Sigmoid colon (tissue), 4 donors: Measurements from ENCODE around the gene TNXB.
"Not testable (repeated sequence)": the region's sequence is repeated elsewhere in the genome, so short reads cannot be mapped to it uniquely, and the experiment has no call there.

Source experiments
- POLR2AphosphoS5 ChIP-seq, 4 donors: sonication (generic); formaldehyde crosslinking; IDR thresholded peaks; one replicate each; pipeline ENCODE4 v1.6.1; 2017; ENCODE audit warnings: antibody characterized with exemption in 4 of 4
- TF ChIP-seq, protein P1 (sequence below), 4 experiments: fragments of 450-650 bp in 3 of 4; fragments of 200-600 bp in 1 of 4; IDR thresholded peaks; one replicate each; pipeline ENCODE4 v1.5.1; 2016 to 2019; ENCODE audit warnings: antibody characterized with exemption in 4 of 4, mild to moderate bottlenecking in 3 of 4, moderate library complexity in 2 of 4

DNA sequence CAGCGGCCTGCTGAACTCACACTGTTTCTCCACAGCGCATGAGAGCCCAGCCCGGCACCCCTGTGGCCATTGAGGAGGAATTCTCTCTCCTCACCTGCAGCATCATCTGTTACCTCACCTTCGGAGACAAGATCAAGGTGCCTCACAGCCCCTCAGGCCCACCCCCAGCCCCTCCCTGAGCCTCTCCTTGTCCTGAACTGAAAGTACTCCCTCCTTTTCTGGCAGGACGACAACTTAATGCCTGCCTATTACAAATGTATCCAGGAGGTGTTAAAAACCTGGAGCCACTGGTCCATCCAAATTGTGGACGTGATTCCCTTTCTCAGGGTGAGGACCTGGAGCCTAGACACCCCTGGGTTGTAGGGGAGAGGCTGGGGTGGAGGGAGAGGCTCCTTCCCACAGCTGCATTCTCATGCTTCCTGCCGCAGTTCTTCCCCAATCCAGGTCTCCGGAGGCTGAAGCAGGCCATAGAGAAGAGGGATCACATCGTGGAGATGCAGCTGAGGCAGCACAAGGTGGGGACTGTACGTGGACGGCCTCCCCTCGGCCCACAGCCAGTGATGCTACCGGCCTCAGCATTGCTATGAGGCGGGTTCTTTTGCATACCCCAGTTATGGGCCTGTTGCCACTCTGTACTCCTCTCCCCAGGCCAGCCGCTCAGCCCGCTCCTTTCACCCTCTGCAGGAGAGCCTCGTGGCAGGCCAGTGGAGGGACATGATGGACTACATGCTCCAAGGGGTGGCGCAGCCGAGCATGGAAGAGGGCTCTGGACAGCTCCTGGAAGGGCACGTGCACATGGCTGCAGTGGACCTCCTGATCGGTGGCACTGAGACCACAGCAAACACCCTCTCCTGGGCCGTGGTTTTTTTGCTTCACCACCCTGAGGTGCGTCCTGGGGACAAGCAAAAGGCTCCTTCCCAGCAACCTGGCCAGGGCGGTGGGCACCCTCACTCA is 69.5 kb downstream of the TNXB start:
- TF ChIP-seq, protein P1, sequence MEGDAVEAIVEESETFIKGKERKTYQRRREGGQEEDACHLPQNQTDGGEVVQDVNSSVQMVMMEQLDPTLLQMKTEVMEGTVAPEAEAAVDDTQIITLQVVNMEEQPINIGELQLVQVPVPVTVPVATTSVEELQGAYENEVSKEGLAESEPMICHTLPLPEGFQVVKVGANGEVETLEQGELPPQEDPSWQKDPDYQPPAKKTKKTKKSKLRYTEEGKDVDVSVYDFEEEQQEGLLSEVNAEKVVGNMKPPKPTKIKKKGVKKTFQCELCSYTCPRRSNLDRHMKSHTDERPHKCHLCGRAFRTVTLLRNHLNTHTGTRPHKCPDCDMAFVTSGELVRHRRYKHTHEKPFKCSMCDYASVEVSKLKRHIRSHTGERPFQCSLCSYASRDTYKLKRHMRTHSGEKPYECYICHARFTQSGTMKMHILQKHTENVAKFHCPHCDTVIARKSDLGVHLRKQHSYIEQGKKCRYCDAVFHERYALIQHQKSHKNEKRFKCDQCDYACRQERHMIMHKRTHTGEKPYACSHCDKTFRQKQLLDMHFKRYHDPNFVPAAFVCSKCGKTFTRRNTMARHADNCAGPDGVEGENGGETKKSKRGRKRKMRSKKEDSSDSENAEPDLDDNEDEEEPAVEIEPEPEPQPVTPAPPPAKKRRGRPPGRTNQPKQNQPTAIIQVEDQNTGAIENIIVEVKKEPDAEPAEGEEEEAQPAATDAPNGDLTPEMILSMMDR (IDR thresholded peaks at IDR 0.05), result not testable (repeated sequence)
- not testable (repeated sequence) for TF ChIP-seq POLR2AphosphoS5 (IDR thresholded peaks at IDR 0.05)
